SK-N-SH (cell line): ENCODE data around the gene CUBN. TPM values are rescaled to one million over a fixed set of nuclear protein-coding genes. Genes with fewer than 3 reads are reported as not detected.

Experiments used
- CTCF ChIA-PET: fragments of 300-600, 350-600 bp; formaldehyde crosslinking; extraction: SDS; loops from one replicate; lab custom pipeline; 2021; lab: Yijun Ruan, JAX
- POLR2A ChIA-PET: fragments of 350-600 bp; sonication (Branson Sonifier 250); formaldehyde crosslinking; extraction: SDS; loops from one replicate; lab custom pipeline; 2020; ENCODE audit warnings: antibody characterized with exemption, inconsistent platforms; lab: Yijun Ruan, JAX
- DNase-seq: peaks from one replicate; pipeline ENCODE4 v3.0.0; 2012
- H2AFZ ChIP-seq: fragments of 200-600 bp; sonication (generic); 2 replicates; pipeline ENCODE4 v1.8.1; 2016; ENCODE audit warnings: antibody characterized with exemption, mild to moderate bottlenecking, low read depth
- H3F3A ChIP-seq: fragments of 200-600 bp; sonication (generic); replicated peaks from 2 replicates; pipeline ENCODE3; 2016; ENCODE audit warnings: antibody characterized with exemption, mild to moderate bottlenecking; ENCODE audit not compliant: insufficient read depth
- H3K27ac ChIP-seq, 2 experiments: fragments of 200-500 bp in 1 of 2; fragments of 200-600 bp in 1 of 2; sonication (Bioruptor generic) in 1 of 2; sonication (generic), shearing (Covaris generic) in 1 of 2; 2 replicates each; pipeline versions ENCODE4 v1.5.1 to v1.6.1; 2014 to 2016; ENCODE audit warnings: low read depth in 2 of 2, inconsistent platforms in 1 of 2, low read length in 1 of 2, mild to moderate bottlenecking in 1 of 2, mixed read lengths in 1 of 2
- H3K27me3 ChIP-seq: fragments of 200-600 bp; sonication (generic), shearing (Covaris generic); 2 replicates; pipeline ENCODE4 v1.6.1; 2016; ENCODE audit warnings: mixed run types; ENCODE audit not compliant: insufficient read depth
- H3K36me3 ChIP-seq, 2 experiments: fragments of 200-500 bp in 1 of 2; fragments of 200-600 bp in 1 of 2; sonication (Bioruptor generic) in 1 of 2; sonication (generic) in 1 of 2; replicated peaks in 1 of 2; 2 replicates each; pipeline versions ENCODE3 to v1.5.1; 2014 to 2016; ENCODE audit warnings: low read length in 1 of 2, mild to moderate bottlenecking in 1 of 2; ENCODE audit not compliant: insufficient read depth in 2 of 2, control insufficient read depth in 1 of 2
- H3K4me1 ChIP-seq, 2 experiments: fragments of 200-500 bp in 1 of 2; fragments of 200-600 bp in 1 of 2; sonication (Bioruptor generic) in 1 of 2; sonication (generic), shearing (Covaris generic) in 1 of 2; 2 replicates each; pipeline versions ENCODE4 v1.5.1 to v1.6.1; 2014 to 2016; ENCODE audit warnings: low read depth in 1 of 2, low read length in 1 of 2, mixed run types in 1 of 2; ENCODE audit not compliant: insufficient read depth in 2 of 2, control insufficient read depth in 1 of 2
- H3K4me2 ChIP-seq: fragments of 200-600 bp; sonication (generic), shearing (Covaris generic); 2 replicates; pipeline ENCODE4 v1.6.1; 2017; ENCODE audit warnings: mixed run types
- H3K4me3 ChIP-seq, 2 experiments: fragments of 200-500 bp in 1 of 2; fragments of 200-600 bp in 1 of 2; sonication (Bioruptor generic) in 1 of 2; sonication (generic), shearing (Covaris generic) in 1 of 2; 2 replicates each; pipeline versions ENCODE4 v1.5.1 to v1.8.1; 2014 to 2016; ENCODE audit warnings: low read depth in 2 of 2, inconsistent platforms in 1 of 2, low read length in 1 of 2, mild to moderate bottlenecking in 1 of 2, mixed read lengths in 1 of 2, moderate library complexity in 1 of 2
- H3K79me2 ChIP-seq: fragments of 200-600 bp; sonication (generic); 2 replicates; pipeline ENCODE4 v1.8.1; 2017; ENCODE audit warnings: mild to moderate bottlenecking; ENCODE audit not compliant: insufficient read depth
- H3K9ac ChIP-seq: fragments of 200-600 bp; sonication (generic); 2 replicates; pipeline ENCODE4 v1.6.1; 2017; ENCODE audit warnings: mixed run types
- H3K9me2 ChIP-seq: fragments of 200-600 bp; sonication (generic); 2 replicates; pipeline ENCODE4 v1.6.1; 2017; ENCODE audit warnings: mixed run types
- H3K9me3 ChIP-seq: fragments of 200-600 bp; sonication (generic); 2 replicates; pipeline ENCODE4 v1.6.1; 2017; ENCODE audit warnings: mixed run types, mild to moderate bottlenecking, moderate library complexity
- H4K20me1 ChIP-seq: fragments of 200-600 bp; sonication (generic); 2 replicates; pipeline ENCODE4 v1.6.1; 2017; ENCODE audit warnings: mild to moderate bottlenecking, mixed run types; ENCODE audit not compliant: insufficient read depth
- CHD2 ChIP-seq: fragments of 150-350 bp; IDR thresholded peaks from 2 replicates; pipeline ENCODE4 v1.6.1; 2018; ENCODE audit warnings: low read length; ENCODE audit not compliant: partially characterized antibody
- CTCF ChIP-seq: fragments of 200-600 bp; sonication (generic); IDR thresholded peaks from 2 replicates; pipeline ENCODE4 v1.6.1; 2017; ENCODE audit warnings: antibody characterized with exemption, mild to moderate bottlenecking, moderate library complexity
- EZH2phosphoT487 ChIP-seq: fragments of 200-600 bp; sonication (generic); IDR thresholded peaks from 2 replicates; pipeline ENCODE4 v1.6.1; 2017; ENCODE audit warnings: low read depth, mixed run types, mild to moderate bottlenecking, antibody characterized with exemption, moderate library complexity, borderline replicate concordance
- FOSL2 ChIP-seq: IDR thresholded peaks from 2 replicates; pipeline ENCODE4 v1.4.0; 2012; ENCODE audit warnings: low read depth, mild to moderate bottlenecking, moderate library complexity, borderline replicate concordance
- MAX ChIP-seq: IDR thresholded peaks from 2 replicates; pipeline ENCODE4 v1.4.0; 2012; ENCODE audit warnings: low read depth
- MXI1 ChIP-seq: IDR thresholded peaks from 2 replicates; pipeline ENCODE4 v1.6.1; 2012; ENCODE audit warnings: mild to moderate bottlenecking, low read depth, low read length, improper control_type of control experiment
- TCF12 ChIP-seq: IDR thresholded peaks from 2 replicates; pipeline ENCODE4 v1.4.0; 2012
- WGBS: methylation state at CpG from one replicate; pipeline ENCODE4 v1.1.6; 2017; ENCODE audit warnings: low lambda C conversion rate; 5-methylcytosine and 5-hydroxymethylcytosine counted together
- polyA plus RNA-seq, 3 experiments: library from polyadenylated mRNA; depleted of rRNA; stranded (reverse); fragments of >200 nt; gene quantifications; 2 replicates each; pipeline ENCODE4 v1.2.3, GENCODE V29; 2012
- TF ChIP-seq, protein P1 (sequence below): fragments of 150-350 bp; IDR thresholded peaks from 2 replicates; pipeline ENCODE4 v1.6.1; 2016; ENCODE audit warnings: mild to moderate bottlenecking, low read depth, low read length
- TF ChIP-seq, protein P2 (sequence below): IDR thresholded peaks from 2 replicates; pipeline ENCODE4 v1.4.0; 2012; ENCODE audit warnings: low read depth, borderline replicate concordance

The CUBN gene
- polyA plus RNA-seq, 1 of the 3 experiments (the other 2 are of a cell fraction) = 2.4 TPM

GRCh38 chr10:17086865-17087367 is 42.7 kb downstream of the CUBN start:
- Histone ChIP-seq H3K4me2 (no peak overlapping the region), H3F3A (peaks cover 7% of the 10 kb centered on the region), H4K20me1 (no peaks in the 10 kb centered on the region), H3K4me1 (peaks cover 0 to 6% of the 10 kb centered on the region in 2 experiments; a peak in 1 of 4 replicates), H3K36me3 (no peaks in the 10 kb centered on the region), H3K4me3 (no peak overlapping the region), H3K79me2 (no peaks in the 10 kb centered on the region), H3K27ac (no peak overlapping the region), H2AFZ (no peak overlapping the region), H3K27me3 (no peaks in the 10 kb centered on the region), H3K9me3 (no peaks in the 10 kb centered on the region), H3K9me2 (no peaks in the 10 kb centered on the region), H3K9ac (no peak overlapping the region)
- DNase-seq = no peak
- ChIA-PET CTCF (no interaction called here), POLR2A (no interaction called here)
- TF ChIP-seq, protein P1, sequence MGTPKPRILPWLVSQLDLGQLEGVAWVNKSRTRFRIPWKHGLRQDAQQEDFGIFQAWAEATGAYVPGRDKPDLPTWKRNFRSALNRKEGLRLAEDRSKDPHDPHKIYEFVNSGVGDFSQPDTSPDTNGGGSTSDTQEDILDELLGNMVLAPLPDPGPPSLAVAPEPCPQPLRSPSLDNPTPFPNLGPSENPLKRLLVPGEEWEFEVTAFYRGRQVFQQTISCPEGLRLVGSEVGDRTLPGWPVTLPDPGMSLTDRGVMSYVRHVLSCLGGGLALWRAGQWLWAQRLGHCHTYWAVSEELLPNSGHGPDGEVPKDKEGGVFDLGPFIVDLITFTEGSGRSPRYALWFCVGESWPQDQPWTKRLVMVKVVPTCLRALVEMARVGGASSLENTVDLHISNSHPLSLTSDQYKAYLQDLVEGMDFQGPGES = no peak
- no peak for TF ChIP-seq MAX
- no peak for TF ChIP-seq EZH2phosphoT487
- TF ChIP-seq, protein P2, sequence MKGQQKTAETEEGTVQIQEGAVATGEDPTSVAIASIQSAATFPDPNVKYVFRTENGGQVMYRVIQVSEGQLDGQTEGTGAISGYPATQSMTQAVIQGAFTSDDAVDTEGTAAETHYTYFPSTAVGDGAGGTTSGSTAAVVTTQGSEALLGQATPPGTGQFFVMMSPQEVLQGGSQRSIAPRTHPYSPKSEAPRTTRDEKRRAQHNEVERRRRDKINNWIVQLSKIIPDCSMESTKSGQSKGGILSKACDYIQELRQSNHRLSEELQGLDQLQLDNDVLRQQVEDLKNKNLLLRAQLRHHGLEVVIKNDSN = no peak
- 93% methylated on average over 3 of the region's 3 CpGs for WGBS

DNA sequence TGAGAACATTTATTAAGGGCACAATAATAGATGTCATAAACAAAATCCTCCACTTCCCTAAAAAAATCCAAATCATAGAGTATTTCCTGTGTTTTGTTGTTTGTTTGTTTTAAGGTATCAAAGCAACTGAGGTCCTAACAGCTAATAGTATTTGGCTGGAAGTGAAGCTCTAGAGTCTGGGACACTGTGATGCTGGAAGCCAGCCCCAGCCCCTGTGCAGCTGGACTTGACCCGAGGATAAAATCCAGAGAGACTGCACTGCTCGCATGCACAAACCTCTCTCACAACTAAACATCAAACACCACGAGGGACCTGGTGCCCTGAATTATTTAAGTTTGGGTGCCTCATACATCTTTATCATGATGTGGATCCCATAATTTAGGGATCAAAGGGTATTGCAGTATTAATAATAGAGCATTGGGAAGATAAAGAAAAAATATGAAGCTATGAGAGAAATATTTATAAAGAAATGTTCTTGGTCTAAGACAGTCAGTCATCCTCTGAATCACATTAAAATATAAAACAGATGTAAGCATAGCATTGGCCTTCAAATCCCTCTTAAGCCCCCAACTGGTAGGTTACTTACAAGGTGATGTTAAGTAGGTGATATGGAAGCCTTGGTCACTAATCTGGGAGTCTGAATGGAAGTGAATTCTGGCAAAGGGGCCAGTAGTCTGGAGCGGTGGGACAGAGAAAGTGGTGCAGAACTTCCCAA is 44.4 kb downstream of the CUBN start:
- ChIA-PET POLR2A (no interaction called here), CTCF (no interaction called here)
- peak overlapping the region; percentile 24; the same call in 1 of the 2 replicates for H3K9ac ChIP-seq
- DNase-seq = no peak
- H3F3A ChIP-seq = peaks cover 7% of the 10 kb centered on the region
- H3K36me3 ChIP-seq = no peaks in the 10 kb centered on the region
- H3K9me3 ChIP-seq = no peaks in the 10 kb centered on the region
- peak overlapping the region; percentile 47 for H2AFZ ChIP-seq
- H3K79me2 ChIP-seq = no peaks in the 10 kb centered on the region
- no peak overlapping the region for H3K4me3 ChIP-seq
- H3K4me1 ChIP-seq = peaks cover 0 to 6% of the 10 kb centered on the region in 2 experiments; a peak in 1 of 4 replicates
- peak overlapping the region; percentile 25 to 72; a peak in 3 of 4 replicates for H3K27ac ChIP-seq
- no peak for TF ChIP-seq CHD2
- TF ChIP-seq FOSL2 = peak; percentile 42; the same call in 1 of the 2 replicates
- no peak for TF ChIP-seq MXI1
- TF ChIP-seq CTCF = peak; percentile 11; the same call in 1 of the 2 replicates
- TF ChIP-seq TCF12 = peak; percentile 84
- no peaks in the 10 kb centered on the region for H3K9me2 ChIP-seq
- WGBS = 58% methylated on average over 4 of the region's 4 CpGs
- H4K20me1 ChIP-seq = no peaks in the 10 kb centered on the region
- no peak overlapping the region for H3K4me2 ChIP-seq
- H3K27me3 ChIP-seq = no peaks in the 10 kb centered on the region
